ENCODE results near the gene CCDC152.
"Not testable (repeated sequence)": the region's sequence is repeated elsewhere in the genome, so short reads cannot be mapped to it uniquely, and the experiment has no call there.

CCDC152 gene

GRCh38 chr5:42756606-42757601 lies at the start of gene CCDC152:
Gene CCDC152, plus strand, starts transcription at chr5:42756818. Its CDS starts 2,304 bp downstream, at chr5:42759122.
- no peak for DNase-seq

- no peak for DNase-seq
These were observed 40.8 kb upstream of the CCDC152 start for GRCh38 chr5:42715785-42716184.

GRCh38 chr5:42718591-42718990 lies 38.0 kb upstream of the CCDC152 start:
- DNase-seq, result no peak

- no peak for DNase-seq
These were observed 37.6 kb upstream of the CCDC152 start for GRCh38 chr5:42719034-42719433.

GRCh38 chr5:42720251-42720650 lies 36.4 kb upstream of the CCDC152 start:
- no peak for DNase-seq

GRCh38 chr5:42721484-42721883 lies 35.1 kb upstream of the CCDC152 start:
- DNase-seq, result no peak

- DNase-seq, result not testable (repeated sequence)
These were observed 22.0 kb upstream of the CCDC152 start for GRCh38 chr5:42734531-42735058.

GRCh38 chr5:42740920-42741319 lies 15.7 kb upstream of the CCDC152 start:
- no peak for DNase-seq

GRCh38 chr5:42745426-42745825 lies 11.2 kb upstream of the CCDC152 start:
- no peak for DNase-seq

GRCh38 chr5:42745856-42746255 lies 10.8 kb upstream of the CCDC152 start:
- DNase-seq, result no peak

GRCh38 chr5:42749020-42749419 lies 7.6 kb upstream of the CCDC152 start:
- DNase-seq, result no peak

GRCh38 chr5:42750507-42750906 lies 6.1 kb upstream of the CCDC152 start:
- DNase-seq, result no peak

- DNase-seq, result no peak
These were observed 5.6 kb upstream of the CCDC152 start for GRCh38 chr5:42751044-42751443.

- no peak for DNase-seq
These were observed 3.5 kb upstream of the CCDC152 start for GRCh38 chr5:42753099-42753498.

GRCh38 chr5:42759456-42759855 lies 2.8 kb downstream of the CCDC152 start:
- no peak for DNase-seq

GRCh38 chr5:42760426-42760825 lies 3.8 kb downstream of the CCDC152 start:
- no peak for DNase-seq

GRCh38 chr5:42761791-42762190 lies 5.2 kb downstream of the CCDC152 start:
- no peak for DNase-seq

- peak; percentile 22 for DNase-seq
These were observed 11.0 kb downstream of the CCDC152 start for GRCh38 chr5:42767491-42768105.

- no peak for DNase-seq
These were observed 11.5 kb downstream of the CCDC152 start for GRCh38 chr5:42768106-42768504.

- DNase-seq, result no peak
These were observed 13.4 kb downstream of the CCDC152 start for GRCh38 chr5:42770003-42770402.

- DNase-seq, result no peak
These were observed 15.8 kb downstream of the CCDC152 start for GRCh38 chr5:42772265-42772993.

GRCh38 chr5:42779083-42779482 lies 22.5 kb downstream of the CCDC152 start:
- DNase-seq, result no peak

- no peak for DNase-seq
These were observed 25.0 kb downstream of the CCDC152 start for GRCh38 chr5:42781584-42781983.
